HepG2 (cell line): ENCODE data around the gene CNN3. TPM values are rescaled to one million over a fixed set of nuclear protein-coding genes. Genes with fewer than 3 reads are reported as not detected.

ENCODE experiments used
- GFI1 ChIP-seq: sonication (generic); formaldehyde crosslinking; IDR thresholded peaks from 2 replicates; pipeline ENCODE4 v1.5.0; 2020; ENCODE audit warnings: missing genetic modification reagents, mild to moderate bottlenecking, borderline replicate concordance
- RCOR2 ChIP-seq: IDR thresholded peaks from 2 replicates; pipeline ENCODE4 v1.6.1; 2016; ENCODE audit warnings: missing biosample characterization, missing genetic modification reagents
- ZNF180 ChIP-seq: sonication (generic); formaldehyde crosslinking; IDR thresholded peaks from 2 replicates; pipeline ENCODE4 v1.4.0; 2020; ENCODE audit warnings: low read depth, missing genetic modification reagents, borderline replicate concordance
- ZNF550 ChIP-seq: sonication (generic); formaldehyde crosslinking; IDR thresholded peaks from 2 replicates; pipeline ENCODE4 v1.4.0; 2020; ENCODE audit warnings: mild to moderate bottlenecking, missing genetic modification reagents, borderline replicate concordance
- ZNF879 ChIP-seq: sonication (generic); formaldehyde crosslinking; IDR thresholded peaks from 2 replicates; pipeline ENCODE4 v1.8.1; 2023; ENCODE audit warnings: missing genetic modification reagents
- polyA plus RNA-seq, 8 experiments: library from polyadenylated mRNA; depleted of rRNA in 3 of 8; stranded (reverse) in 7 of 8; unstranded in 1 of 8; fragments of >200 nt; fragmentation: Illumina TruSeq in 4 of 8; extraction: Trizol in 4 of 8; gene quantifications; 2 replicates each; pipeline versions ENCODE4 v1.2.1 to v1.2.3, GENCODE V29; 2011 to 2016; ENCODE audit warnings: low read depth in 4 of 8, missing spikeins in 1 of 8, mixed read lengths in 1 of 8; ENCODE audit not compliant: insufficient read depth in 1 of 8
- total RNA-seq, 5 experiments: library from RNA; depleted of rRNA; stranded (reverse); fragments of >200 nt; fragmentation: Illumina TruSeq; extraction: Trizol; gene quantifications; 2 replicates each; pipeline ENCODE4 v1.2.3, GENCODE V29; 2016; ENCODE audit warnings: low read depth in 1 of 5
- TF ChIP-seq, protein P1 (sequence below), 2 experiments: fragments of 450-650 bp in 1 of 2; sonication (generic) in 1 of 2; formaldehyde crosslinking in 1 of 2; IDR thresholded peaks; 2 replicates each; pipeline versions ENCODE4 v1.6.1 to v1.8.0; 2016 to 2022; ENCODE audit warnings: antibody characterized with exemption in 1 of 2, mild to moderate bottlenecking in 1 of 2, missing genetic modification reagents in 1 of 2
- TF ChIP-seq, protein P2 (sequence below): sonication (generic); formaldehyde crosslinking; IDR thresholded peaks from 2 replicates; pipeline ENCODE4 v1.4.0; 2020; ENCODE audit warnings: mild to moderate bottlenecking, missing genetic modification reagents
- TF ChIP-seq, protein P3 (sequence below): sonication (generic); formaldehyde crosslinking; IDR thresholded peaks from 2 replicates; pipeline ENCODE4 v1.4.0; 2020; ENCODE audit warnings: missing genetic modification reagents, mild to moderate bottlenecking, borderline replicate concordance

Gene CNN3
- total and polyA plus RNA-seq, 2 of the 13 experiments (the other 11 are each of a cell fraction or from before 2014, with no cell fraction given) = 113 to 223 TPM

DNA sequence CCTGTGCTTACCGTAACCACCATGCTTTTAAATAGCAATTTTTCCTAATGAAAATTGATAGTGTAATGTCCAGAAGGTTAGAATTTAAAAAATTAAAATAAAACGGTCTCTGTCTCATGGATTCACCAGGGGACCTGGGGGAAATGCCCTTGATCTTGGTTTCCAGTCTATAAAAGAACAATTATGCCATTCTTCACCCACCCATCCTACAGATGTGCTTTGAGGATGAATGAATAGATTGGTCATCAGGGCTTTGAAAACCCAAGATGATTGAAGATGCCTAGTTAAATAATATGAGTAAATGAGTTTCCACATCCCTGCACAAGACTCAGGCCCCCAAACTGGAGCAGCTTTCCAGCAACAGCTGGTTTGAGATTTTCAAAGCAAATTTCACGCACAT lies 38.7 kb downstream of the CNN3 start (continued):
- TF ChIP-seq, protein P1, sequence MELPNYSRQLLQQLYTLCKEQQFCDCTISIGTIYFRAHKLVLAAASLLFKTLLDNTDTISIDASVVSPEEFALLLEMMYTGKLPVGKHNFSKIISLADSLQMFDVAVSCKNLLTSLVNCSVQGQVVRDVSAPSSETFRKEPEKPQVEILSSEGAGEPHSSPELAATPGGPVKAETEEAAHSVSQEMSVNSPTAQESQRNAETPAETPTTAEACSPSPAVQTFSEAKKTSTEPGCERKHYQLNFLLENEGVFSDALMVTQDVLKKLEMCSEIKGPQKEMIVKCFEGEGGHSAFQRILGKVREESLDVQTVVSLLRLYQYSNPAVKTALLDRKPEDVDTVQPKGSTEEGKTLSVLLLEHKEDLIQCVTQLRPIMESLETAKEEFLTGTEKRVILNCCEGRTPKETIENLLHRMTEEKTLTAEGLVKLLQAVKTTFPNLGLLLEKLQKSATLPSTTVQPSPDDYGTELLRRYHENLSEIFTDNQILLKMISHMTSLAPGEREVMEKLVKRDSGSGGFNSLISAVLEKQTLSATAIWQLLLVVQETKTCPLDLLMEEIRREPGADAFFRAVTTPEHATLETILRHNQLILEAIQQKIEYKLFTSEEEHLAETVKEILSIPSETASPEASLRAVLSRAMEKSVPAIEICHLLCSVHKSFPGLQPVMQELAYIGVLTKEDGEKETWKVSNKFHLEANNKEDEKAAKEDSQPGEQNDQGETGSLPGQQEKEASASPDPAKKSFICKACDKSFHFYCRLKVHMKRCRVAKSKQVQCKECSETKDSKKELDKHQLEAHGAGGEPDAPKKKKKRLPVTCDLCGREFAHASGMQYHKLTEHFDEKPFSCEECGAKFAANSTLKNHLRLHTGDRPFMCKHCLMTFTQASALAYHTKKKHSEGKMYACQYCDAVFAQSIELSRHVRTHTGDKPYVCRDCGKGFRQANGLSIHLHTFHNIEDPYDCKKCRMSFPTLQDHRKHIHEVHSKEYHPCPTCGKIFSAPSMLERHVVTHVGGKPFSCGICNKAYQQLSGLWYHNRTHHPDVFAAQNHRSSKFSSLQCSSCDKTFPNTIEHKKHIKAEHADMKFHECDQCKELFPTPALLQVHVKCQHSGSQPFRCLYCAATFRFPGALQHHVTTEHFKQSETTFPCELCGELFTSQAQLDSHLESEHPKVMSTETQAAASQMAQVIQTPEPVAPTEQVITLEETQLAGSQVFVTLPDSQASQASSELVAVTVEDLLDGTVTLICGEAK (IDR thresholded peaks at IDR 0.05) = no peak
- TF ChIP-seq, protein P1 (CRISPR knock-in tag; IDR thresholded peaks at IDR 0.05) = no peak
- TF ChIP-seq, protein P2, sequence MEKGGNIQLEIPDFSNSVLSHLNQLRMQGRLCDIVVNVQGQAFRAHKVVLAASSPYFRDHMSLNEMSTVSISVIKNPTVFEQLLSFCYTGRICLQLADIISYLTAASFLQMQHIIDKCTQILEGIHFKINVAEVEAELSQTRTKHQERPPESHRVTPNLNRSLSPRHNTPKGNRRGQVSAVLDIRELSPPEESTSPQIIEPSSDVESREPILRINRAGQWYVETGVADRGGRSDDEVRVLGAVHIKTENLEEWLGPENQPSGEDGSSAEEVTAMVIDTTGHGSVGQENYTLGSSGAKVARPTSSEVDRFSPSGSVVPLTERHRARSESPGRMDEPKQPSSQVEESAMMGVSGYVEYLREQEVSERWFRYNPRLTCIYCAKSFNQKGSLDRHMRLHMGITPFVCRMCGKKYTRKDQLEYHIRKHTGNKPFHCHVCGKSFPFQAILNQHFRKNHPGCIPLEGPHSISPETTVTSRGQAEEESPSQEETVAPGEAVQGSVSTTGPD (CRISPR knock-in tag) = no peak
- no peak for TF ChIP-seq ZNF180
- TF ChIP-seq ZNF879 (CRISPR knock-in tag) = no peak
- TF ChIP-seq GFI1 (CRISPR knock-in tag) = no peak
- TF ChIP-seq, protein P3, sequence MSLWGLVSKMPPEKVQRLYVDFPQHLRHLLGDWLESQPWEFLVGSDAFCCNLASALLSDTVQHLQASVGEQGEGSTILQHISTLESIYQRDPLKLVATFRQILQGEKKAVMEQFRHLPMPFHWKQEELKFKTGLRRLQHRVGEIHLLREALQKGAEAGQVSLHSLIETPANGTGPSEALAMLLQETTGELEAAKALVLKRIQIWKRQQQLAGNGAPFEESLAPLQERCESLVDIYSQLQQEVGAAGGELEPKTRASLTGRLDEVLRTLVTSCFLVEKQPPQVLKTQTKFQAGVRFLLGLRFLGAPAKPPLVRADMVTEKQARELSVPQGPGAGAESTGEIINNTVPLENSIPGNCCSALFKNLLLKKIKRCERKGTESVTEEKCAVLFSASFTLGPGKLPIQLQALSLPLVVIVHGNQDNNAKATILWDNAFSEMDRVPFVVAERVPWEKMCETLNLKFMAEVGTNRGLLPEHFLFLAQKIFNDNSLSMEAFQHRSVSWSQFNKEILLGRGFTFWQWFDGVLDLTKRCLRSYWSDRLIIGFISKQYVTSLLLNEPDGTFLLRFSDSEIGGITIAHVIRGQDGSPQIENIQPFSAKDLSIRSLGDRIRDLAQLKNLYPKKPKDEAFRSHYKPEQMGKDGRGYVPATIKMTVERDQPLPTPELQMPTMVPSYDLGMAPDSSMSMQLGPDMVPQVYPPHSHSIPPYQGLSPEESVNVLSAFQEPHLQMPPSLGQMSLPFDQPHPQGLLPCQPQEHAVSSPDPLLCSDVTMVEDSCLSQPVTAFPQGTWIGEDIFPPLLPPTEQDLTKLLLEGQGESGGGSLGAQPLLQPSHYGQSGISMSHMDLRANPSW (CRISPR knock-in tag) = no peak
- TF ChIP-seq ZNF550 (CRISPR knock-in tag) = no peak
- no peak for TF ChIP-seq RCOR2
